Naive thymus-derived CD8-positive, alpha-beta T cell (primary cell): ENCODE measurements around the gene GMFB. TPM values are rescaled to one million over a fixed set of nuclear protein-coding genes. Genes with fewer than 3 reads are reported as not detected.
"Not testable (repeated sequence)": the region's sequence is repeated elsewhere in the genome, so short reads cannot be mapped to it uniquely, and the experiment has no call there.

Source experiments
- ATAC-seq, 2 donors: fragments of 150-1000 bp; cut with Tn5 transposase in 1 of 2; sonication (Bioruptor Pico), chemical (Tn5 transposase) in 1 of 2; 1 replicate in 1 of 2; 2 replicates in 1 of 2; pipeline ENCODE4 v1.10.0; 2021; ENCODE audit warnings: mild to moderate bottlenecking in 2 of 2, moderate library complexity in 2 of 2
- POLR2A ChIA-PET: fragments of 350-600 bp; sonication (Branson Sonifier 250); formaldehyde crosslinking; loops from one replicate; lab custom pipeline; 2021; ENCODE audit warnings: antibody characterized with exemption; lab: Charles Lee
- DNase-seq, 10 donors: peaks; one replicate each; pipeline versions ENCODE4 v3.0.0 to v3.0.0-alpha.2; 2020 to 2022
- H3K27ac Mint-ChIP-seq, 10 donors: one replicate each; pipeline ENCODE4 v1.8.0; 2020 to 2022; ENCODE audit warnings: mild to moderate bottlenecking in 10 of 10, mixed read lengths in 10 of 10, moderate library complexity in 4 of 10, inconsistent platforms in 1 of 10
- H3K27me3 Mint-ChIP-seq, 5 donors: one replicate each; pipeline ENCODE4 v1.8.0; 2021 to 2022; ENCODE audit warnings: mixed read lengths in 5 of 5
- H3K36me3 Mint-ChIP-seq, 3 donors: one replicate each; pipeline ENCODE4 v1.8.0; 2020 to 2022; ENCODE audit warnings: mixed read lengths in 3 of 3, mild to moderate bottlenecking in 2 of 3, inconsistent platforms in 1 of 3
- H3K4me1 Mint-ChIP-seq, 4 donors: one replicate each; pipeline ENCODE4 v1.8.0; 2021 to 2022; ENCODE audit warnings: mixed read lengths in 4 of 4
- H3K4me3 Mint-ChIP-seq, 10 donors: one replicate each; pipeline ENCODE4 v1.8.0; 2020 to 2022; ENCODE audit warnings: mild to moderate bottlenecking in 10 of 10, mixed read lengths in 10 of 10, moderate library complexity in 6 of 10, inconsistent platforms in 1 of 10
- H3K9me3 Mint-ChIP-seq, 9 donors: one replicate each; pipeline ENCODE4 v1.8.0; 2020 to 2022; ENCODE audit warnings: mixed read lengths in 9 of 9, mild to moderate bottlenecking in 3 of 9, inconsistent platforms in 1 of 9, moderate library complexity in 1 of 9
- polyA plus RNA-seq, 3 donors: library from polyadenylated mRNA; unstranded; fragments of 300-500 nt; fragmentation: Illumina TruSeq; gene quantifications; one replicate each; pipeline ENCODE4 v1.2.3, GENCODE V29; 2021
- total RNA-seq, 8 experiments: library from RNA in 2 of 8; stranded (reverse) in 2 of 8; gene quantifications; one replicate each; pipeline ENCODE4 v1.2.3 and lab custom pipeline; 2021 to 2026

Gene GMFB
- total and polyA plus RNA-seq, 5 experiments from 2014 or later: 9.2 to 38.3 (median 13.9) TPM

- POLR2A ChIA-PET: no interaction called here
Observed at GRCh38 chr14:54440037-54440436, 48.7 kb downstream of the GMFB start.

GRCh38 chr14:54438703-54439102 lies 50.1 kb downstream of the GMFB start:
- peaks cover 0 to 29% (median 0%) of the 10 kb centered on the region in 3 donors for H3K36me3 Mint-ChIP-seq
- DNase-seq: no peak
- H3K4me3 Mint-ChIP-seq: peak overlapping the region in 3 of 10 donors; percentile 2 to 88 (median 45)
- H3K4me1 Mint-ChIP-seq: peaks cover 25 to 76% (median 62%) of the 10 kb centered on the region in 4 donors
- no peaks in the 10 kb centered on the region for H3K27me3 Mint-ChIP-seq
- H3K9me3 Mint-ChIP-seq: no peaks in the 10 kb centered on the region
- H3K27ac Mint-ChIP-seq: peak overlapping the region in 1 of 10 donors; percentile 52
- ATAC-seq: no peak
- POLR2A ChIA-PET: no interaction called here

More at GRCh38 chr14:54440037-54440436, 48.7 kb downstream of the GMFB start:
- Mint-ChIP-seq H3K36me3 (peaks cover 0 to 15% (median 0%) of the 10 kb centered on the region in 3 donors), H3K4me3 (peak overlapping the region; percentile 81 to 94 (median 89)), H3K9me3 (no peaks in the 10 kb centered on the region), H3K27ac (peak overlapping the region; percentile 20 to 97 (median 91)), H3K27me3 (peaks cover 0 to 5% (median 0%) of the 10 kb centered on the region in 5 donors), H3K4me1 (peaks cover 20 to 63% (median 55%) of the 10 kb centered on the region in 4 donors)
- DNase-seq: no peak
- no peak for ATAC-seq

GRCh38 chr14:54437954-54438353 lies 50.8 kb downstream of the GMFB start:
- H3K4me1 Mint-ChIP-seq: peaks cover 25 to 80% (median 66%) of the 10 kb centered on the region in 4 donors
- H3K4me3 Mint-ChIP-seq, H3K9me3 Mint-ChIP-seq, ATAC-seq, DNase-seq, POLR2A ChIA-PET, H3K27me3 Mint-ChIP-seq: not testable (repeated sequence)
- H3K27ac Mint-ChIP-seq: peak overlapping the region in 1 of 10 donors; percentile 12
- H3K36me3 Mint-ChIP-seq: peaks cover 0 to 34% (median 0%) of the 10 kb centered on the region in 3 donors

GRCh38 chr14:54435500-54435981 lies 53.2 kb downstream of the GMFB start:
- Mint-ChIP-seq H3K4me1 (peaks cover 16 to 77% (median 62%) of the 10 kb centered on the region in 4 donors), H3K9me3 (no peaks in the 10 kb centered on the region), H3K36me3 (peaks cover 0 to 53% (median 0%) of the 10 kb centered on the region in 3 donors), H3K4me3 (peak overlapping the region in 2 of 10 donors; percentile 3 to 62), H3K27me3 (no peaks in the 10 kb centered on the region), H3K27ac (peak overlapping the region in 2 of 10 donors; percentile 16 to 46)
- DNase-seq: no peak
- ATAC-seq: no peak
- POLR2A ChIA-PET: no interaction called here

- no peak for ATAC-seq
- H3K36me3 Mint-ChIP-seq: peaks cover 0 to 89% (median 1%) of the 10 kb centered on the region in 3 donors
- H3K4me1 Mint-ChIP-seq: peaks cover 3 to 11% (median 11%) of the 10 kb centered on the region in 4 donors
- H3K9me3 Mint-ChIP-seq: no peaks in the 10 kb centered on the region
- DNase-seq: no peak
- H3K27ac Mint-ChIP-seq: no peak overlapping the region
- no peak overlapping the region for H3K4me3 Mint-ChIP-seq
- H3K27me3 Mint-ChIP-seq: no peaks in the 10 kb centered on the region
- POLR2A ChIA-PET: no interaction called here
Observed at GRCh38 chr14:54428527-54428926, 60.3 kb downstream of the GMFB start.

- no peak for DNase-seq
- no peak for ATAC-seq
- Mint-ChIP-seq H3K27me3 (no peaks in the 10 kb centered on the region), H3K36me3 (peaks cover 0 to 84% (median 1%) of the 10 kb centered on the region in 3 donors), H3K9me3 (no peaks in the 10 kb centered on the region), H3K4me1 (peaks cover 3 to 7% (median 6%) of the 10 kb centered on the region in 4 donors), H3K27ac (no peak overlapping the region), H3K4me3 (no peak overlapping the region)
- POLR2A ChIA-PET: no interaction called here
Observed at GRCh38 chr14:54427871-54428270, 60.9 kb downstream of the GMFB start.

GRCh38 chr14:54425537-54426274 lies 63.1 kb downstream of the GMFB start:
- no peaks in the 10 kb centered on the region for H3K9me3 Mint-ChIP-seq
- H3K27me3 Mint-ChIP-seq: no peaks in the 10 kb centered on the region
- no peak overlapping the region for H3K4me3 Mint-ChIP-seq
- DNase-seq (no peak), ATAC-seq (no peak)
- POLR2A ChIA-PET: no interaction called here
- H3K36me3 Mint-ChIP-seq: peaks cover 0 to 67% (median 1%) of the 10 kb centered on the region in 3 donors
- H3K4me1 Mint-ChIP-seq: peaks cover 0 to 3% (median 0%) of the 10 kb centered on the region in 4 donors
- H3K27ac Mint-ChIP-seq: peak overlapping the region in 1 of 10 donors; percentile 27

GRCh38 chr14:54425068-54425467 lies 63.7 kb downstream of the GMFB start:
- POLR2A ChIA-PET: no interaction called here
- Mint-ChIP-seq H3K27ac (no peak overlapping the region), H3K36me3 (peaks cover 0 to 61% (median 1%) of the 10 kb centered on the region in 3 donors), H3K4me3 (no peak overlapping the region), H3K4me1 (peaks cover 0 to 5% (median 0%) of the 10 kb centered on the region in 4 donors), H3K27me3 (no peaks in the 10 kb centered on the region), H3K9me3 (no peaks in the 10 kb centered on the region)
- DNase-seq: no peak
- ATAC-seq: no peak

Other genes with a start within 250 kb of the GMFB start
- 1 to 10 TPM; 1.1 to 3.2 TPM for gene CDKN3, start 92.0 kb downstream of the GMFB start, total RNA-seq
- 1 to 10 TPM; 1.9 to 2.7 (median 2.2) TPM for gene CDKN3, start 92.0 kb downstream of the GMFB start, polyA plus RNA-seq
- gene CNIH1, start 47.6 kb downstream of the GMFB start, total RNA-seq: 10 to 100 TPM; 50.4 to 51.1 TPM
- 10 to 100 TPM; 79.3 to 97.7 (median 87.3) TPM for gene CNIH1, start 47.6 kb downstream of the GMFB start, polyA plus RNA-seq
- gene CGRRF1, start 20.9 kb upstream of the GMFB start, total RNA-seq: 10 to 100 TPM; 24.3 to 26.2 TPM
- gene CGRRF1, start 20.9 kb upstream of the GMFB start, polyA plus RNA-seq: 10 to 100 TPM; 19.4 to 29.2 (median 24.0) TPM
- gene SAMD4A, start 78.1 kb upstream of the GMFB start, total RNA-seq: under 1 TPM; 0.85 to 0.99 TPM
- not detected for gene SAMD4A, start 78.1 kb upstream of the GMFB start, polyA plus RNA-seq